Measurements from ENCODE around the gene HS3ST3A1. TPM values are rescaled to one million over a fixed set of nuclear protein-coding genes. Genes with fewer than 3 reads are reported as not detected.

HS3ST3A1 gene
- total RNA-seq, 1 experiment from 2014 or later, result 3.4 TPM

DNA sequence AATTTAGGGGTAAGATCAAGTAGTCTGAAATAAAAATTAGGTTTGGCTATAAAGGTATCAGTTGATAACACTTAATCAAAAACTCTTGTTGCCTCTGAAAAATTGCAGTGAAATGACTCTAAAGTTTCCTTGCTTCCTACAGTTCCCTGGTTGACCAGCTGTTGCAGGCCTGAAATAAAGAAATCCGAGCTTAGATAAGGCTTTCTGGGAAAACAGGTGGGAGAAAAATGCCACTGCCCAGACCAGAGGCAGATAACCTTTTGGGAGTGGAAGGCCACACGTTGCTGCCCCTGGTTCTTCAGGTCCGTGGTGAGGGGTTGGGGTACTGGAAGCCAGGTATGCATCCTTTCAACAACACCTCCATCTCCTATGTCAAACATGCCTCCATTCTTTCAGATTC is 111.3 kb downstream of the HS3ST3A1 start:
- Histone ChIP-seq H3T11ph (ENCODE audit: low read length) (no peak overlapping the region), H2BK5ac (ENCODE audit: insufficient read length, low read length) (no peak overlapping the region), H3K14ac (ENCODE audit: insufficient read depth, low read length) (no peak overlapping the region; the same call in 1 of the 2 replicates), H4K5ac (ENCODE audit: insufficient read length, low read depth, low read length) (no peak overlapping the region), H3K9ac (ENCODE audit: extremely low read depth, insufficient read length, low read length) (no peak overlapping the region), H4K20me1 (ENCODE audit: control insufficient read depth, insufficient read depth, insufficient read length) (no peaks in the 10 kb centered on the region), H2AFZ (ENCODE audit: low read length) (no peak overlapping the region), H3K79me2 (ENCODE audit: insufficient read depth, low read length) (no peaks in the 10 kb centered on the region), H3K56ac (ENCODE audit: insufficient read length, low read depth, low read length) (no peak overlapping the region), H3K4me2 (ENCODE audit: insufficient read depth, insufficient read length, low read length) (no peak overlapping the region), H3K27ac (ENCODE audit: insufficient read length, low read depth, low read length) (no peak overlapping the region), H2BK12ac (ENCODE audit: insufficient read length, low read depth, low read length) (no peak overlapping the region), H3K18ac (ENCODE audit: insufficient read length, low read depth, low read length) (no peak overlapping the region), H2BK20ac (ENCODE audit: low read depth, low read length, poor library complexity, severe bottlenecking) (no peak overlapping the region), H2BK120ac (ENCODE audit: low read depth, low read length, poor library complexity, severe bottlenecking) (no peak overlapping the region), H2AK5ac (ENCODE audit: insufficient read length, low read length) (no peak overlapping the region), H2BK15ac (ENCODE audit: low read depth, low read length) (no peak overlapping the region), H3K4ac (ENCODE audit: low read depth, low read length) (no peak overlapping the region), H3K23me2 (ENCODE audit: insufficient read length, low read depth, low read length, poor library complexity, severe bottlenecking) (no peaks in the 10 kb centered on the region), H4K8ac (replicated peaks; ENCODE audit: insufficient read length, low read depth, low read length) (no peak overlapping the region), H3K79me1 (ENCODE audit: insufficient read depth, low read depth, low read length, poor library complexity, severe bottlenecking) (no peaks in the 10 kb centered on the region), H4K91ac (ENCODE audit: insufficient read length, low read depth, low read length) (no peak overlapping the region), H3K9me3 (ENCODE audit: control insufficient read depth, low read depth, low read length) (no peaks in the 10 kb centered on the region), H3K27me3 (ENCODE audit: insufficient read depth, low read length) (no peaks in the 10 kb centered on the region), H3K4me1 (ENCODE audit: insufficient read depth, low read length) (no peaks in the 10 kb centered on the region), H3K23ac (ENCODE audit: insufficient read length, low read depth, low read length) (no peak overlapping the region)
- no peak overlapping the region for H3K27ac Mint-ChIP-seq
- no peaks in the 10 kb centered on the region for H3K27me3 Mint-ChIP-seq (ENCODE audit: low read depth)
- H3K9me3 Mint-ChIP-seq, result no peaks in the 10 kb centered on the region; a peak in 1 of 5 replicates
- no CpG with 5 or more reads among the region's 3 CpGs for WGBS (ENCODE audit: extremely low coverage, insufficient read length, low lambda C conversion rate)
- no peak for DNase-seq
- H3K4me3 Mint-ChIP-seq, result no peak overlapping the region
- peaks cover 2 to 3% of the 10 kb centered on the region in 2 experiments for H3K4me1 Mint-ChIP-seq
- peaks cover 0 to 2% (median 0%) of the 10 kb centered on the region in 3 experiments; a peak in 2 of 7 replicates for H3K36me3 Mint-ChIP-seq (ENCODE audit: insufficient read depth in 1 of 3, low read depth in 3 of 3)
- TF ChIP-seq, protein P1, sequence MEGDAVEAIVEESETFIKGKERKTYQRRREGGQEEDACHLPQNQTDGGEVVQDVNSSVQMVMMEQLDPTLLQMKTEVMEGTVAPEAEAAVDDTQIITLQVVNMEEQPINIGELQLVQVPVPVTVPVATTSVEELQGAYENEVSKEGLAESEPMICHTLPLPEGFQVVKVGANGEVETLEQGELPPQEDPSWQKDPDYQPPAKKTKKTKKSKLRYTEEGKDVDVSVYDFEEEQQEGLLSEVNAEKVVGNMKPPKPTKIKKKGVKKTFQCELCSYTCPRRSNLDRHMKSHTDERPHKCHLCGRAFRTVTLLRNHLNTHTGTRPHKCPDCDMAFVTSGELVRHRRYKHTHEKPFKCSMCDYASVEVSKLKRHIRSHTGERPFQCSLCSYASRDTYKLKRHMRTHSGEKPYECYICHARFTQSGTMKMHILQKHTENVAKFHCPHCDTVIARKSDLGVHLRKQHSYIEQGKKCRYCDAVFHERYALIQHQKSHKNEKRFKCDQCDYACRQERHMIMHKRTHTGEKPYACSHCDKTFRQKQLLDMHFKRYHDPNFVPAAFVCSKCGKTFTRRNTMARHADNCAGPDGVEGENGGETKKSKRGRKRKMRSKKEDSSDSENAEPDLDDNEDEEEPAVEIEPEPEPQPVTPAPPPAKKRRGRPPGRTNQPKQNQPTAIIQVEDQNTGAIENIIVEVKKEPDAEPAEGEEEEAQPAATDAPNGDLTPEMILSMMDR (conservative IDR thresholded peaks at IDR 0.05), result no peak
